NB4 (cell line): ENCODE measurements around the gene AJUBA.

Source experiments
- CTCF ChIP-seq: IDR thresholded peaks from one replicate; pipeline ENCODE4 v1.5.1; 2012; ENCODE audit warnings: low read depth, low read length
- MAX ChIP-seq: IDR thresholded peaks from 2 replicates; pipeline ENCODE4 v1.6.1; 2011; ENCODE audit warnings: low read depth, low read length
- MYC ChIP-seq: IDR thresholded peaks from 2 replicates; pipeline ENCODE4 v1.6.1; 2011; ENCODE audit warnings: low read depth, low read length
- POLR2A ChIP-seq: IDR thresholded peaks from 2 replicates; pipeline ENCODE4 v1.6.1; 2011; ENCODE audit warnings: mild to moderate bottlenecking; ENCODE audit not compliant: insufficient read length; ENCODE audit errors: extremely low read depth

GRCh38 chr14:22997676-22998323, 15.4 kb upstream of the AJUBA start:
- no peak for TF ChIP-seq CTCF
- TF ChIP-seq POLR2A = no peak
- no peak for TF ChIP-seq MAX
- no peak for TF ChIP-seq MYC
